Stimulated activated CD8-positive, alpha-beta memory T cell treated with anti-CD3 and anti-CD28 coated beads, Interleukin-7, amount 100 ng/mL, for 24 hours (primary cell): ENCODE measurements around the gene MBTPS2.
"Not testable (repeated sequence)": the region's sequence is repeated elsewhere in the genome, so short reads cannot be mapped to it uniquely, and the experiment has no call there.

Experiments used
- DNase-seq: peaks from one replicate; pipeline ENCODE4 v3.0.0-alpha.2; 2020; ENCODE audit warnings: low read depth

Gene MBTPS2

GRCh38 chrX:21839334-21840192 is at the start of gene MBTPS2:
TSS of gene MBTPS2 (plus strand) at chrX:21839617. CDS start at chrX:21839735, 118 bp downstream.
- DNase-seq = peak; percentile 53

GRCh38 chrX:21798677-21799219 is 40.7 kb upstream of the MBTPS2 start:
- DNase-seq = no peak

- DNase-seq = no peak
Observed at GRCh38 chrX:21799767-21800166, 39.6 kb upstream of the MBTPS2 start.

GRCh38 chrX:21800344-21800770 is 39.1 kb upstream of the MBTPS2 start:
- no peak for DNase-seq

- no peak for DNase-seq
Observed at GRCh38 chrX:21802054-21802670, 37.3 kb upstream of the MBTPS2 start.

GRCh38 chrX:21802839-21803238 is 36.6 kb upstream of the MBTPS2 start:
- DNase-seq = no peak

GRCh38 chrX:21806691-21807090 is 32.7 kb upstream of the MBTPS2 start:
- no peak for DNase-seq

- DNase-seq = no peak
Observed at GRCh38 chrX:21811832-21812231, 27.6 kb upstream of the MBTPS2 start.

- no peak for DNase-seq
Observed at GRCh38 chrX:21812628-21813027, 26.8 kb upstream of the MBTPS2 start.

GRCh38 chrX:21813612-21814368 is 25.6 kb upstream of the MBTPS2 start:
- no peak for DNase-seq

GRCh38 chrX:21816136-21816535 is 23.3 kb upstream of the MBTPS2 start:
- DNase-seq = no peak

- DNase-seq = not testable (repeated sequence)
Observed at GRCh38 chrX:21820170-21820569, 19.2 kb upstream of the MBTPS2 start.

- no peak for DNase-seq
Observed at GRCh38 chrX:21821875-21822274, 17.5 kb upstream of the MBTPS2 start.

GRCh38 chrX:21831496-21831895 is 7.9 kb upstream of the MBTPS2 start:
- no peak for DNase-seq

GRCh38 chrX:21837056-21837455 is 2.4 kb upstream of the MBTPS2 start:
- no peak for DNase-seq

GRCh38 chrX:21838937-21839333 is 482 bp upstream of the MBTPS2 start:
- DNase-seq = no peak

- DNase-seq = no peak
Observed at GRCh38 chrX:21840193-21840545, 752 bp downstream of the MBTPS2 start.

- no peak for DNase-seq
Observed at GRCh38 chrX:21843179-21843578, 3.8 kb downstream of the MBTPS2 start.

GRCh38 chrX:21845096-21845495 is 5.7 kb downstream of the MBTPS2 start:
- no peak for DNase-seq

GRCh38 chrX:21847342-21847741 is 7.9 kb downstream of the MBTPS2 start:
- no peak for DNase-seq

- DNase-seq = no peak
Observed at GRCh38 chrX:21853578-21853977, 14.2 kb downstream of the MBTPS2 start.

GRCh38 chrX:21855937-21856415 is 16.6 kb downstream of the MBTPS2 start, which contains the start of gene YY2:
TSS of gene YY2 (plus strand) at chrX:21855987. CDS start at chrX:21856485, 498 bp downstream.
- no peak for DNase-seq
